IPS-18a (cell line): Measurements from ENCODE around the gene GABBR2.

Experiments used
- H3K27ac ChIP-seq: one replicate; pipeline ENCODE4 v1.5.1; 2013; ENCODE audit warnings: low read length
- H3K27me3 ChIP-seq: one replicate; pipeline ENCODE4 v1.6.1; 2013; ENCODE audit warnings: mild to moderate bottlenecking, low read length; ENCODE audit not compliant: control insufficient read depth, insufficient read depth
- H3K36me3 ChIP-seq: one replicate; pipeline ENCODE4 v1.6.1; 2013; ENCODE audit warnings: low read depth, low read length; ENCODE audit not compliant: control insufficient read depth
- H3K4me1 ChIP-seq: one replicate; pipeline ENCODE4 v1.6.1; 2013; ENCODE audit warnings: low read depth, low read length; ENCODE audit not compliant: control insufficient read depth
- H3K4me3 ChIP-seq: one replicate; pipeline ENCODE4 v1.5.1; 2013; ENCODE audit warnings: low read length
- H3K9ac ChIP-seq: one replicate; pipeline ENCODE4 v1.6.1; 2013; ENCODE audit warnings: mild to moderate bottlenecking, low read length, moderate library complexity
- H3K9me3 ChIP-seq: one replicate; pipeline ENCODE4 v1.6.1; 2013; ENCODE audit warnings: low read depth, low read length; ENCODE audit not compliant: control insufficient read depth

The GABBR2 gene

GRCh38 chr9:98642661-98643312 is 65.9 kb downstream of the GABBR2 start:
- no peaks in the 10 kb centered on the region for H3K4me1 ChIP-seq
- H3K27ac ChIP-seq = no peak overlapping the region
- H3K27me3 ChIP-seq = no peaks in the 10 kb centered on the region
- no peak overlapping the region for H3K4me3 ChIP-seq
- H3K36me3 ChIP-seq = no peaks in the 10 kb centered on the region
- no peaks in the 10 kb centered on the region for H3K9me3 ChIP-seq
- H3K9ac ChIP-seq = no peak overlapping the region

GRCh38 chr9:98641695-98642094 is 67.0 kb downstream of the GABBR2 start:
- no peaks in the 10 kb centered on the region for H3K9me3 ChIP-seq
- H3K9ac ChIP-seq = no peak overlapping the region
- no peak overlapping the region for H3K27ac ChIP-seq
- H3K27me3 ChIP-seq = no peaks in the 10 kb centered on the region
- H3K4me1 ChIP-seq = no peaks in the 10 kb centered on the region
- no peak overlapping the region for H3K4me3 ChIP-seq
- no peaks in the 10 kb centered on the region for H3K36me3 ChIP-seq

GRCh38 chr9:98640394-98640793 is 68.3 kb downstream of the GABBR2 start:
- Histone ChIP-seq H3K4me1 (no peaks in the 10 kb centered on the region), H3K27me3 (no peaks in the 10 kb centered on the region), H3K9me3 (no peaks in the 10 kb centered on the region), H3K27ac (no peak overlapping the region), H3K36me3 (no peaks in the 10 kb centered on the region), H3K4me3 (no peak overlapping the region), H3K9ac (no peak overlapping the region)

GRCh38 chr9:98639133-98639532 is 69.6 kb downstream of the GABBR2 start:
- H3K4me3 ChIP-seq = no peak overlapping the region

GRCh38 chr9:98637381-98637780 is 71.4 kb downstream of the GABBR2 start:
- no peak overlapping the region for H3K4me3 ChIP-seq
- no peaks in the 10 kb centered on the region for H3K9me3 ChIP-seq
- H3K9ac ChIP-seq = no peak overlapping the region
- H3K36me3 ChIP-seq = no peaks in the 10 kb centered on the region
- no peaks in the 10 kb centered on the region for H3K4me1 ChIP-seq
- no peaks in the 10 kb centered on the region for H3K27me3 ChIP-seq
- H3K27ac ChIP-seq = no peak overlapping the region

More at GRCh38 chr9:98639133-98639532, 69.6 kb downstream of the GABBR2 start:
- Histone ChIP-seq H3K27me3 (no peaks in the 10 kb centered on the region), H3K4me1 (no peaks in the 10 kb centered on the region), H3K9ac (no peak overlapping the region), H3K36me3 (no peaks in the 10 kb centered on the region), H3K27ac (no peak overlapping the region), H3K9me3 (no peaks in the 10 kb centered on the region)

GRCh38 chr9:98635374-98635773 is 73.4 kb downstream of the GABBR2 start:
- Histone ChIP-seq H3K4me1 (no peaks in the 10 kb centered on the region), H3K36me3 (no peaks in the 10 kb centered on the region)

GRCh38 chr9:98634685-98635336 is 73.9 kb downstream of the GABBR2 start:
- H3K9ac ChIP-seq = no peak overlapping the region
- H3K4me1 ChIP-seq = no peaks in the 10 kb centered on the region
- H3K4me3 ChIP-seq = no peak overlapping the region
- no peaks in the 10 kb centered on the region for H3K9me3 ChIP-seq
- H3K27ac ChIP-seq = no peak overlapping the region
- H3K36me3 ChIP-seq = no peaks in the 10 kb centered on the region
- no peaks in the 10 kb centered on the region for H3K27me3 ChIP-seq

More at GRCh38 chr9:98635374-98635773, 73.4 kb downstream of the GABBR2 start:
- Histone ChIP-seq H3K27me3 (no peaks in the 10 kb centered on the region), H3K9me3 (no peaks in the 10 kb centered on the region), H3K27ac (no peak overlapping the region), H3K9ac (no peak overlapping the region), H3K4me3 (no peak overlapping the region)

GRCh38 chr9:98632839-98633238 is 75.9 kb downstream of the GABBR2 start:
- Histone ChIP-seq H3K27ac (no peak overlapping the region), H3K27me3 (no peaks in the 10 kb centered on the region), H3K4me3 (no peak overlapping the region)

GRCh38 chr9:98627296-98627695 is 81.4 kb downstream of the GABBR2 start:
- H3K4me3 ChIP-seq = no peak overlapping the region
- no peaks in the 10 kb centered on the region for H3K9me3 ChIP-seq
- H3K27me3 ChIP-seq = no peaks in the 10 kb centered on the region
- H3K27ac ChIP-seq = no peak overlapping the region
- no peak overlapping the region for H3K9ac ChIP-seq
- H3K36me3 ChIP-seq = no peaks in the 10 kb centered on the region
- H3K4me1 ChIP-seq = no peaks in the 10 kb centered on the region

More at GRCh38 chr9:98632839-98633238, 75.9 kb downstream of the GABBR2 start:
- no peaks in the 10 kb centered on the region for H3K36me3 ChIP-seq
- H3K4me1 ChIP-seq = no peaks in the 10 kb centered on the region
- H3K9ac ChIP-seq = no peak overlapping the region
- no peaks in the 10 kb centered on the region for H3K9me3 ChIP-seq

- Histone ChIP-seq H3K9ac (no peak overlapping the region), H3K9me3 (no peaks in the 10 kb centered on the region), H3K4me3 (no peak overlapping the region), H3K27ac (no peak overlapping the region), H3K27me3 (no peaks in the 10 kb centered on the region), H3K36me3 (no peaks in the 10 kb centered on the region), H3K4me1 (no peaks in the 10 kb centered on the region)
These were observed 83.0 kb downstream of the GABBR2 start for GRCh38 chr9:98625728-98626127.

GRCh38 chr9:98619788-98620187 is 88.9 kb downstream of the GABBR2 start:
- H3K36me3 ChIP-seq = no peaks in the 10 kb centered on the region
- no peak overlapping the region for H3K27ac ChIP-seq
- H3K4me1 ChIP-seq = no peaks in the 10 kb centered on the region
- H3K9ac ChIP-seq = no peak overlapping the region
- H3K9me3 ChIP-seq = no peaks in the 10 kb centered on the region
- no peaks in the 10 kb centered on the region for H3K27me3 ChIP-seq
- H3K4me3 ChIP-seq = no peak overlapping the region

- H3K36me3 ChIP-seq = no peaks in the 10 kb centered on the region
- H3K4me1 ChIP-seq = no peaks in the 10 kb centered on the region
- H3K4me3 ChIP-seq = no peak overlapping the region
These were observed 93.1 kb downstream of the GABBR2 start for GRCh38 chr9:98615633-98616032.

More at GRCh38 chr9:98615633-98616032, 93.1 kb downstream of the GABBR2 start:
- H3K27me3 ChIP-seq = no peaks in the 10 kb centered on the region
- H3K9ac ChIP-seq = no peak overlapping the region
- no peaks in the 10 kb centered on the region for H3K9me3 ChIP-seq
- no peak overlapping the region for H3K27ac ChIP-seq
